SK-N-SH (cell line): Measurements from ENCODE around the gene NECAB2.

Experiments
- CTCF ChIP-seq: fragments of 200-600 bp; sonication (generic); IDR thresholded peaks from 2 replicates; pipeline ENCODE4 v1.6.1; 2017; ENCODE audit warnings: antibody characterized with exemption, mild to moderate bottlenecking, moderate library complexity
- EP300 ChIP-seq, 2 experiments: IDR thresholded peaks; 2 replicates each; pipeline versions ENCODE4 v1.4.0 to v1.6.1; 2012; ENCODE audit warnings: borderline replicate concordance in 1 of 2, low read depth in 1 of 2, low read length in 1 of 2
- FOXJ3 ChIP-seq: sonication (generic); formaldehyde crosslinking; IDR thresholded peaks from 2 replicates; pipeline ENCODE4 v1.5.1; 2020; ENCODE audit warnings: mild to moderate bottlenecking, missing genetic modification reagents
- RAD21 ChIP-seq: IDR thresholded peaks from 2 replicates; pipeline ENCODE4 v1.6.1; 2012; ENCODE audit warnings: mild to moderate bottlenecking, low read length
- RFX5 ChIP-seq: IDR thresholded peaks from 2 replicates; pipeline ENCODE4 v1.6.1; 2012; ENCODE audit warnings: mild to moderate bottlenecking, improper control_type of control experiment, low read length
- RXRA ChIP-seq: IDR thresholded peaks from 2 replicates; pipeline ENCODE4 v1.4.0; 2012; ENCODE audit warnings: low read depth, mild to moderate bottlenecking, borderline replicate concordance
- SIN3A ChIP-seq: IDR thresholded peaks from 2 replicates; pipeline ENCODE4 v1.6.1; 2012; ENCODE audit warnings: low read depth, mild to moderate bottlenecking, low read length, moderate library complexity, borderline replicate concordance
- TAF1 ChIP-seq: IDR thresholded peaks from 2 replicates; pipeline ENCODE4 v1.6.1; 2012; ENCODE audit warnings: low read depth, mild to moderate bottlenecking, low read length, moderate library complexity, borderline replicate concordance
- TF ChIP-seq, protein P1 (sequence below): IDR thresholded peaks from 2 replicates; pipeline ENCODE4 v1.4.0; 2012; ENCODE audit warnings: low read depth, borderline replicate concordance
- TF ChIP-seq, protein P2 (sequence below): fragments of 150-350 bp; IDR thresholded peaks from 2 replicates; pipeline ENCODE4 v1.6.1; 2016; ENCODE audit warnings: mild to moderate bottlenecking, low read depth, low read length
- TF ChIP-seq, protein P3 (sequence below): IDR thresholded peaks from 2 replicates; pipeline ENCODE4 v1.4.0; 2012; ENCODE audit warnings: low read depth

DNA sequence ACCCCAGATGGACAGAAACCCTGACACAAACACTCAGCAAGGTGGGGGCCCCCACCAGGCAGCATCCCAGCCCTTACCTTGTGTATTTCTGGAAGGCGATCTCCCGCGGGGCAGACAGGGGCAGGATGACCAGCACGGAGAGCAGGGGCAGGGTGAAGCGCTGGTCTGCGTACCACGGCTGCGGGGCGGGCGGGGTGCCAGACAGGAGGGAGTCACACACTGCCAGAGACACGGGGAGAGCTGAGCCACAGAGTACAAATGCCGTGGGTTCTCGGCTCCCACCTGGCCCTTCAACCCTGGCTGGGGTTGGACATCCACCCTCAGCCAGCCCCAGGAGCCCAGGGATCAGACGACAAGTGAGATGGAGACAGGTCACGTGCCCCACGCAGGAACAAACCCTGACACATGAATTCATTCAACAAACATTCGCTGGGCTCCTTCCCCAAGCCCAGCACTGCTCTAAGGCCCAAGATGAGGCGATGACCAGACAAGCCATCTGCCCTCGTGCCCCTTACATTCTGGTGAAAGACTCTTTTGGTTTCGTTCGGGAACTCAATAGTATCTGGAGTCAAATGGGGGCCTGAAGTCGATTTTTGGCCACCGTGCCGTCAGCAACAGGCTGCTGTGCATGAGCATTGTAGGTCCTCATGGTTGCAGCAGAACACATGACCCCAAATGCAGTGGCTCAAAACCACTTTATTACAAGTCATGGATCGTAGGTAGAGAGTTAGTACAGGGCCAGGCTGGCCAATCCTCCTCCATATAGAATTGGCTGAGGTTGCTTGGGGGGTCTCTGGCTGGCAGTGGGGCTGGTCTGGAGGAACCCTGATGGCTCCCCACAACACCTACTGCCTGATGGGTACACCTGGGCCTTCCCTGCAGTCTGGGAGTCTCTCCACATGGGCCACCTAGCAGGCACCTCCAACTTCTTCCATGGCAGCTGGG is 65.5 kb downstream of the NECAB2 start:
- TF ChIP-seq CTCF: no peak
- TF ChIP-seq TAF1: no peak
- no peak for TF ChIP-seq RAD21
- no peak for TF ChIP-seq RFX5
- no peak for TF ChIP-seq RXRA
- TF ChIP-seq, protein P1, sequence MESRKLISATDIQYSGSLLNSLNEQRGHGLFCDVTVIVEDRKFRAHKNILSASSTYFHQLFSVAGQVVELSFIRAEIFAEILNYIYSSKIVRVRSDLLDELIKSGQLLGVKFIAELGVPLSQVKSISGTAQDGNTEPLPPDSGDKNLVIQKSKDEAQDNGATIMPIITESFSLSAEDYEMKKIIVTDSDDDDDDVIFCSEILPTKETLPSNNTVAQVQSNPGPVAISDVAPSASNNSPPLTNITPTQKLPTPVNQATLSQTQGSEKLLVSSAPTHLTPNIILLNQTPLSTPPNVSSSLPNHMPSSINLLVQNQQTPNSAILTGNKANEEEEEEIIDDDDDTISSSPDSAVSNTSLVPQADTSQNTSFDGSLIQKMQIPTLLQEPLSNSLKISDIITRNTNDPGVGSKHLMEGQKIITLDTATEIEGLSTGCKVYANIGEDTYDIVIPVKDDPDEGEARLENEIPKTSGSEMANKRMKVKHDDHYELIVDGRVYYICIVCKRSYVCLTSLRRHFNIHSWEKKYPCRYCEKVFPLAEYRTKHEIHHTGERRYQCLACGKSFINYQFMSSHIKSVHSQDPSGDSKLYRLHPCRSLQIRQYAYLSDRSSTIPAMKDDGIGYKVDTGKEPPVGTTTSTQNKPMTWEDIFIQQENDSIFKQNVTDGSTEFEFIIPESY: no peak
- TF ChIP-seq, protein P2, sequence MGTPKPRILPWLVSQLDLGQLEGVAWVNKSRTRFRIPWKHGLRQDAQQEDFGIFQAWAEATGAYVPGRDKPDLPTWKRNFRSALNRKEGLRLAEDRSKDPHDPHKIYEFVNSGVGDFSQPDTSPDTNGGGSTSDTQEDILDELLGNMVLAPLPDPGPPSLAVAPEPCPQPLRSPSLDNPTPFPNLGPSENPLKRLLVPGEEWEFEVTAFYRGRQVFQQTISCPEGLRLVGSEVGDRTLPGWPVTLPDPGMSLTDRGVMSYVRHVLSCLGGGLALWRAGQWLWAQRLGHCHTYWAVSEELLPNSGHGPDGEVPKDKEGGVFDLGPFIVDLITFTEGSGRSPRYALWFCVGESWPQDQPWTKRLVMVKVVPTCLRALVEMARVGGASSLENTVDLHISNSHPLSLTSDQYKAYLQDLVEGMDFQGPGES: no peak
- no peak for TF ChIP-seq FOXJ3 (CRISPR knock-in tag)
- no peak for TF ChIP-seq SIN3A
- TF ChIP-seq, protein P3, sequence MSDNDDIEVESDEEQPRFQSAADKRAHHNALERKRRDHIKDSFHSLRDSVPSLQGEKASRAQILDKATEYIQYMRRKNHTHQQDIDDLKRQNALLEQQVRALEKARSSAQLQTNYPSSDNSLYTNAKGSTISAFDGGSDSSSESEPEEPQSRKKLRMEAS: no peak
- no peak for TF ChIP-seq EP300 (IDR thresholded peaks at IDR 0.05; ENCODE audit: borderline replicate concordance in 1 of 2, low read depth in 1 of 2, low read length in 1 of 2)
